HG03439 (cell line): ENCODE measurements around the gene MT1M.
A peak's percentile ranks its signal among the peaks of the same experiment; 100 is the strongest.

Experiments used
- ATAC-seq: cut with Tn5 transposase; IDR thresholded peaks from one replicate; pipeline ENCODE4 v1.9.1; 2021; ENCODE audit warnings: mild to moderate bottlenecking, moderate library complexity; ENCODE audit not compliant: unreplicated experiment

Gene MT1M

GRCh38 chr16:56625943-56626654, 6.4 kb upstream of the MT1M start:
- no peak for ATAC-seq

- no peak for ATAC-seq
Measured at GRCh38 chr16:56626685-56627084, 5.8 kb upstream of the MT1M start.

- no peak for ATAC-seq
Measured at GRCh38 chr16:56628486-56629350, 3.7 kb upstream of the MT1M start.

- ATAC-seq: no peak
Measured at GRCh38 chr16:56629531-56629930, 2.9 kb upstream of the MT1M start.

- peak; percentile 72 for ATAC-seq
Measured at GRCh38 chr16:56630134-56630533, 2.3 kb upstream of the MT1M start.

- ATAC-seq: no peak
Measured at GRCh38 chr16:56631197-56631596, 1.3 kb upstream of the MT1M start.

- no peak for ATAC-seq
Measured at GRCh38 chr16:56631832-56632155, 665 bp upstream of the MT1M start.

- no peak for ATAC-seq
Measured at GRCh38 chr16:56632848-56633365, 448 bp downstream of the MT1M start.

GRCh38 chr16:56633535-56633934, 1.1 kb downstream of the MT1M start:
- no peak for ATAC-seq

- no peak for ATAC-seq
Measured at GRCh38 chr16:56634715-56635440, 2.4 kb downstream of the MT1M start.

GRCh38 chr16:56635441-56635967, 3.0 kb downstream of the MT1M start:
- no peak for ATAC-seq

GRCh38 chr16:56636616-56637413, 4.4 kb downstream of the MT1M start:
- ATAC-seq: no peak

GRCh38 chr16:56637814-56638750, 5.6 kb downstream of the MT1M start, which contains the start of gene MT1A:
Gene MT1A, plus strand, starts transcription at chr16:56638666. Its CDS starts 73 bp downstream, at chr16:56638739.
- ATAC-seq: no peak

- no peak for ATAC-seq
Measured at GRCh38 chr16:56639045-56639444, 6.6 kb downstream of the MT1M start.

- ATAC-seq: no peak
Measured at GRCh38 chr16:56640076-56640475, 7.6 kb downstream of the MT1M start.

GRCh38 chr16:56641166-56641565, 8.7 kb downstream of the MT1M start:
- no peak for ATAC-seq

GRCh38 chr16:56643080-56643778, 10.8 kb downstream of the MT1M start:
- ATAC-seq: peak; percentile 80

GRCh38 chr16:56643833-56644232, 11.4 kb downstream of the MT1M start:
- no peak for ATAC-seq

GRCh38 chr16:56645311-56645710, 12.9 kb downstream of the MT1M start:
- no peak for ATAC-seq
